Measurements from ENCODE around the gene FGF12.

DNA sequence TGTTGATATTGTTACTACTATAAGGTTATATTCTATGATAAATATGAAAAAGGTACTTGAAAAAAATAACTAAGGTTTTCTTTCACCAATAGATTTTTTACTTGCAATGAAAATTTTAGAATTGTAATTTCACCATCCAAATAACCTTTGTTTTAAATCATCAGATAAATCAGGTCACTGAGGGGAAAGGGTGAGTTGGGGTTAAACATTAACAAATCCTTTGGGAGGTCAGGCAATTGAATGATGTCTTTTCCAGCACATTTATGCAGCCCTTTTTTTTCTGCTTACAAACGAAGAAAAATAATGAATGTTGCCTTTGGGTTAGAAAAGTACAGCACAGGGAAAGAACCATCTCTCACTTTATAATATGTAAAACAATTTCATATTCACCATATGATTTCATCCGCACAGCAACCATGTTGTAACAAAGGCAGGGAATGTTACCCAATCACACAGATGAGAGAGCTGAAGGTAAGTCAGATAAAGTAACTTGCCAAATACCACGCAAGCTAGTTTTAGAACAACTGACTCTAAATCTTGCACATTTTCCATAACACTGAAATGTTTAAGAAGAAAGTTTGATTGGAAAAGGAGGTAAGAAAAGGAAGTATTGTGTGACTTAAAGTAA is 151.3 kb downstream of the FGF12 start:
- TF ChIP-seq, protein P1, sequence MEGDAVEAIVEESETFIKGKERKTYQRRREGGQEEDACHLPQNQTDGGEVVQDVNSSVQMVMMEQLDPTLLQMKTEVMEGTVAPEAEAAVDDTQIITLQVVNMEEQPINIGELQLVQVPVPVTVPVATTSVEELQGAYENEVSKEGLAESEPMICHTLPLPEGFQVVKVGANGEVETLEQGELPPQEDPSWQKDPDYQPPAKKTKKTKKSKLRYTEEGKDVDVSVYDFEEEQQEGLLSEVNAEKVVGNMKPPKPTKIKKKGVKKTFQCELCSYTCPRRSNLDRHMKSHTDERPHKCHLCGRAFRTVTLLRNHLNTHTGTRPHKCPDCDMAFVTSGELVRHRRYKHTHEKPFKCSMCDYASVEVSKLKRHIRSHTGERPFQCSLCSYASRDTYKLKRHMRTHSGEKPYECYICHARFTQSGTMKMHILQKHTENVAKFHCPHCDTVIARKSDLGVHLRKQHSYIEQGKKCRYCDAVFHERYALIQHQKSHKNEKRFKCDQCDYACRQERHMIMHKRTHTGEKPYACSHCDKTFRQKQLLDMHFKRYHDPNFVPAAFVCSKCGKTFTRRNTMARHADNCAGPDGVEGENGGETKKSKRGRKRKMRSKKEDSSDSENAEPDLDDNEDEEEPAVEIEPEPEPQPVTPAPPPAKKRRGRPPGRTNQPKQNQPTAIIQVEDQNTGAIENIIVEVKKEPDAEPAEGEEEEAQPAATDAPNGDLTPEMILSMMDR (IDR thresholded peaks at IDR 0.05; ENCODE audit: low read length): no peak
- TF ChIP-seq EZH2 (IDR thresholded peaks at IDR 0.05; ENCODE audit: borderline replicate concordance, low read length): no peak
